WTC11 (cell line): ENCODE results near the gene ZNF438.

Source experiments
- CTCF ChIP-seq: fragments of 200-600 bp; IDR thresholded peaks from 2 replicates; pipeline ENCODE4 v1.8.0; 2022; ENCODE audit warnings: antibody characterized with exemption
- E2F4 ChIP-seq: sonication (generic); formaldehyde crosslinking; IDR thresholded peaks from 2 replicates; pipeline ENCODE4 v1.8.1; 2022; ENCODE audit warnings: low read depth, mild to moderate bottlenecking, moderate library complexity, missing genetic modification reagents, borderline replicate concordance

GRCh38 chr10:30868611-30869010, 163.1 kb downstream of the ZNF438 start:
- TF ChIP-seq E2F4 (CRISPR knock-in tag) (no peak), CTCF (no peak)
